ENCODE measurements around the gene ZIC2. TPM values are rescaled to one million over a fixed set of nuclear protein-coding genes. Genes with fewer than 3 reads are reported as not detected.

The ZIC2 gene
- 6.9 to 10.6 TPM (median 9.4 TPM) in 5 replicates for total RNA-seq (2022; extraction: Qiagen RNA extraction)

DNA sequence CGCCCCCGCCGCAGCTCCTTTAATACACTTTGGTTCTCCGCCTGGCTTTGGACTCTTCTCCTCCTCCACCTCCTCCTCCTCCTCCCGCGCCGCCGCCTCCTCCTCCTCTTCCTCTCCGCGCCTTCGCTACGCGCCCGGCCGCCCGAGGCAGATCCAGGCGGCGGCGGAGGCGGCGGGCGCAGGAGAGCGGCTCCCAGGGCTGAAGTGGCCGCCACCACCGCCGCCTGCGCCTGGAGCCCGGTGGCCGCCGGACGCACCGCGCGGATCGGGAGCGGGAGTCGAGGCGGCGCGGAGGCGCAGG, at the start of gene ZIC2:
TSS of gene ZIC2 (plus strand) at position 50 of the 301 bp plus-strand sequence. CDS start 281 bp downstream, outside the sequence.

DNA sequence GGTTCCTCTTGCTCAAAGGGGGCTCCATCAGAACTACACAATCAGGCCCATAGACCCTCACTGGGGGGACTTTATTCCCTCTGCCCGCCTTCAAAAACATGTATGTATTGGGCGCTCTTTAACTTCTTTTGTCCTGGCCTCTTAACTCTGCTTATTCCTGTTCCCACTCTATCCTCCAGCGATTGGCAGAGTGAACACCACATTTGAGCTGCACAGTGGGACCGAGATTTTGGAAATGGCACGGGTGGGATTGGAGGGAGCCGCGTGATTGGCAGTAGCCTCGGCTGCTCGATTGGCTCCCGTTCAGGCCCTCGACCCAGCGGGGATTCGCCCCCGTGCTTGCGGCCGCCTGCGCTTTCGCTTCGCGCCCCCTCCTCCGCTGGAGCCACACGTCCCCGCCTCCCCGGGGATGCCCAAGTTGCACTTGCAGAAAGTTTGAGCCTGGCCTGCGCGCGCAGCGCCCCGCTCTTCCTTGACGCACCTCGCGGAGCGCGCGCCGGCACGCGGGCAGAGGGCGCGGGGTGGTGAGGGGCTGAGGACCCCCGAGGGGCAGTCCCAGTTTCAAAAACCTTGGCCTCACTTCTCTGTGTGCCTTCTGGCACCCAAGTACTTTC, 9.9 kb upstream of the ZIC2 start, which contains the start of gene ZIC5:
TSS of gene ZIC5 (minus strand) at position 192 of the 614 bp plus-strand sequence. CDS start at position 28, 164 bp downstream.

Other genes with a start within 250 kb of the ZIC2 start
- gene ZIC5, start 10.0 kb upstream of the ZIC2 start, total RNA-seq (2022; extraction: Qiagen RNA extraction) = 2.7 to 3.1 TPM (median 2.8 TPM) in 5 replicates
- gene PCCA, start 107.3 kb downstream of the ZIC2 start, total RNA-seq (2022; extraction: Qiagen RNA extraction) = 8.2 to 11.6 TPM (median 8.9 TPM) in 5 replicates

All from A549 treated with CORT108297 at 1 μM for 4 hours (cell line).